Type B pancreatic cell (in vitro differentiated cells): Measurements from ENCODE around the gene KLHDC8B. TPM values are rescaled to one million over a fixed set of nuclear protein-coding genes. Genes with fewer than 3 reads are reported as not detected.

Experiments used
- DNase-seq: peaks from one replicate; pipeline ENCODE4 v3.0.0; 2021; ENCODE audit warnings: mixed read lengths; ENCODE audit not compliant: unreplicated experiment; ENCODE audit errors: extremely low spot score
- H3K27ac Mint-ChIP-seq: 2 replicates; pipeline ENCODE4 v1.8.0; 2021; ENCODE audit warnings: mild to moderate bottlenecking, mixed read lengths
- H3K27me3 Mint-ChIP-seq: 2 replicates; pipeline ENCODE4 v1.8.0; 2021; ENCODE audit warnings: mixed read lengths
- H3K36me3 Mint-ChIP-seq: 2 replicates; pipeline ENCODE4 v1.8.0; 2021; ENCODE audit warnings: mixed read lengths
- H3K4me1 Mint-ChIP-seq: one replicate; pipeline ENCODE4 v1.8.0; 2021; ENCODE audit warnings: mixed read lengths; ENCODE audit not compliant: unreplicated experiment
- H3K4me3 Mint-ChIP-seq: 2 replicates; pipeline ENCODE4 v1.8.0; 2021; ENCODE audit warnings: mild to moderate bottlenecking, mixed read lengths
- H3K9me3 Mint-ChIP-seq: 2 replicates; pipeline ENCODE4 v1.8.0; 2021; ENCODE audit warnings: mixed read lengths
- CTCF ChIP-seq: fragments of 200-600 bp; sonication (generic); conservative IDR thresholded peaks from 2 replicates; pipeline ENCODE4 v1.5.0; 2021; ENCODE audit warnings: antibody characterized with exemption, mild to moderate bottlenecking
- long read RNA-seq: library from polyadenylated mRNA; unstranded; transcript quantifications from one replicate; pipeline ENCODE4 v2.0.0, GENCODE V29; 2020
- total RNA-seq: library from RNA; stranded (reverse); gene quantifications from 2 replicates; pipeline ENCODE4 v1.2.1, GENCODE V29; 2021; ENCODE audit warnings: low replicate concordance

The KLHDC8B gene
- 42.1 and 57.6 TPM in 2 replicates for total RNA-seq
- long read RNA-seq, transcript KLHDC8B-201 (6 exons, 1,959 nt), result major isoform, 84 of 116 reads
- long read RNA-seq, partial matches to known transcripts, result 6 of 116 reads
- long read RNA-seq, other reads (novel, unspliced or antisense), result 26 of 116 reads

DNA sequence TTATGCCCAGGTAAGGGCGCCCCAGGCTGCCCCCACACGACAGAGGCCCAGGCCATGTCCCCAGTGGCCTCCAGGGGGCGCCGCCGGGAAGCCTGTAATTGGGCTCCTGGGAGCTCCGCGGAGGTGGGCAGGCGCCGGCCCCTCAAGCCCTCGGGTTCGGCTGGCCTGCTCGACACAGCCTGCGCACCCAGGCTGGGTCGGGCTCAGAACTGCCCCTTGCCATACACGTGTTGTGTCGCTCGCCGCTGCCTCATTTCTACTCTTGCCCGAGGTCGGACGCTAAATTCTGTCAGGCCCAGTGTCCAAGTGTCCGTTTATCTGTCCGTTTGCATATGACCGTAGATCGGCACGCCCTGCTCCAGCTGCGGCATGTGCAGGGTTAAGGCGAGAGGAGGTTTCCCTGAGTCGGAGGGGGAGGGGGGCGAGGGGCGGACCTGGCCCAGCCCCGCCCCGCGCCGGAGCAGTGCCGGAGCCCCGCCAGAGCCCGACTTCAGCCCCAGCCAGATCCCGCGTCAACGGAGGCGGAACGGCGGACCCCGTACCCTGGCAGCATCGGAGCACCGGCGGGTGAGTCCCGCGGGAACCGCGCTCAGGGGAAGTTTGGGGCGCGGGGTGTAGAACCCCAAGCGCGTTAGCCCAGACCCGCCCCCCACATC lies at the start of gene KLHDC8B:
Gene KLHDC8B (plus strand): TSS at position 480 of the 656 bp plus-strand sequence. CDS start 1,172 bp downstream, outside the sequence.
- Mint-ChIP-seq H3K9me3 (no peaks in the 10 kb centered on the region), H3K27me3 (no peaks in the 10 kb centered on the region), H3K27ac (peak within 1 kb of the TSS; percentile 85), H3K4me3 (peak within 1 kb of the TSS; percentile 94), H3K4me1 (peaks cover 38% of the 10 kb centered on the region), H3K36me3 (no peaks in the 10 kb centered on the region)
- DNase-seq, result peak; percentile 89
- TF ChIP-seq CTCF, result peak; percentile 99

GRCh38 chr3:49122022-49122421 lies 49.4 kb upstream of the KLHDC8B start:
- Mint-ChIP-seq H3K36me3 (no peaks in the 10 kb centered on the region), H3K27me3 (no peaks in the 10 kb centered on the region), H3K4me3 (peak overlapping the region; percentile 61), H3K4me1 (peaks cover 3% of the 10 kb centered on the region), H3K27ac (peak overlapping the region; percentile 81), H3K9me3 (no peaks in the 10 kb centered on the region)
- DNase-seq, result no peak
- no peak for TF ChIP-seq CTCF

- peak overlapping the region; percentile 81 for H3K27ac Mint-ChIP-seq
- peaks cover 3% of the 10 kb centered on the region for H3K4me1 Mint-ChIP-seq
- H3K9me3 Mint-ChIP-seq, result no peaks in the 10 kb centered on the region
- DNase-seq, result no peak
- no peaks in the 10 kb centered on the region for H3K27me3 Mint-ChIP-seq
- H3K4me3 Mint-ChIP-seq, result peak overlapping the region; percentile 61
- no peaks in the 10 kb centered on the region for H3K36me3 Mint-ChIP-seq
- TF ChIP-seq CTCF, result no peak
Measured at GRCh38 chr3:49122451-49122850, 48.9 kb upstream of the KLHDC8B start.

DNA sequence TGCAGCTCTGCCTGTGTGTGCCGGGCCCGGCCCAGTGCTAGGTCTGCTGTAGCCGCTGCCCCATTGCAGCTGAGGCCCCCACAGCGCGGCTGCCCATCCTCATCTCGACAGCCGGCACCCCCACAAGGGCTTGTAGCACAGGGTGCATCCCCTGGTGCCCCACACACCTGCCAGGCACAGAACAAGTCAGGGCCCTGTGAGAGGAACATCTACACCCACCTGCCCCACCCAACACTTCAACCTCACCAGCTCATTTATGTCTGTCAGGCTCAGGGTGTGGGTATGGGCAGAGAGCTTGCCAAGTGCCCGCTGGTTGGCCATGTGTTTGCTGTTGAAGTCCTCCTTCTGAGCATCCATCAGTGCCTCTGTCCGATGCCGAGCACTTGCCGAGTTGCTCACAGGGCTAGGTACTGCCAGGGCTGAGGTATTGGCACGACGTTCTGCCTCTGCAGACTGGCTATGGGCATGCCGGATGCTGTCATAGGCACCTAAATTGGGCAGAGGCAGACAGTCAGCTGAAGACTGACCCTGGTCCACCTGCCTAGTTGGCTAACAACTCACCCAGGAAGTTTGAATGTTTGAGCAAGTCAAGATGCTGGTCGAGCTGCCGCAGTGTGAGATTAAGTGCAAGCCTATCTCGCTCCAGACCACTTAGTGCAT lies 48.4 kb upstream of the KLHDC8B start:
- Mint-ChIP-seq H3K36me3 (no peaks in the 10 kb centered on the region), H3K4me3 (no peak overlapping the region), H3K27me3 (no peaks in the 10 kb centered on the region), H3K4me1 (peaks cover 3% of the 10 kb centered on the region), H3K27ac (no peak overlapping the region), H3K9me3 (no peaks in the 10 kb centered on the region)
- TF ChIP-seq CTCF, result no peak
- no peak for DNase-seq

DNA sequence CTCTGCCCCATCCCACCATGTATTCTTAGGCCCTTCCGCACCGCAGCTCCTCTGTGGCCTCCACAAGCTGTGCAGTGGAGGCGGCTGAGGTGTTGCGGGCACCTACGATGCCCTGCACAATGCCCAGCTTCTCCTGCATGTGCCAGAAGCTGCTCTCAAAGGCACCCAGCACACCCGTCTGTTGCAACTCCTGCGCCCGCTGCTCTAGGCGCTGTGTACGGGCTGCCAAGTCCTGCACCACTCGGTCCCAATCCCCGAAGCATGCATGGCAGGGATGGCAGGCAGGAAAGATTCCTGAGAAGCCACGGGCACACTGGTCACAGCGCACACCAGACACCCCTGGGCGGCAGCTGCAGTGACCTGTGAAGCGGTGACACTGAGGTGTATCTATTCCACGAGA lies 47.7 kb upstream of the KLHDC8B start:
- no peak overlapping the region for H3K27ac Mint-ChIP-seq
- no peak for DNase-seq
- H3K4me3 Mint-ChIP-seq, result no peak overlapping the region
- H3K9me3 Mint-ChIP-seq, result no peaks in the 10 kb centered on the region
- no peak for TF ChIP-seq CTCF
- H3K27me3 Mint-ChIP-seq, result no peaks in the 10 kb centered on the region
- peaks cover 3% of the 10 kb centered on the region for H3K4me1 Mint-ChIP-seq
- H3K36me3 Mint-ChIP-seq, result no peaks in the 10 kb centered on the region
